Keratinocyte (primary cell): ENCODE data around the gene DNAJB13. TPM values are rescaled to one million over a fixed set of nuclear protein-coding genes. Genes with fewer than 3 reads are reported as not detected.

Source experiments
- DNase-seq: peaks from one replicate; pipeline ENCODE4 v3.0.0-alpha.2; 2011; ENCODE audit warnings: low read depth, missing footprints, low spot score
- FAIRE-seq: peaks from 2 replicates; lab custom pipeline; 2011; peaks lifted over from hg19 to GRCh38; lab: Jason Lieb, UNC
- H2AFZ ChIP-seq: 2 replicates; pipeline ENCODE4 v1.6.0; 2012; ENCODE audit warnings: low read length, control low read depth, inconsistent platforms; ENCODE audit not compliant: control insufficient read depth
- H3K27ac ChIP-seq: 2 replicates; pipeline ENCODE4 v1.5.1; 2011; ENCODE audit warnings: low read length; ENCODE audit not compliant: control insufficient read depth, insufficient read depth
- H3K27me3 ChIP-seq: 3 replicates; pipeline ENCODE4 v1.6.0; 2011; ENCODE audit warnings: low read length; ENCODE audit not compliant: control insufficient read depth, insufficient read depth; ENCODE audit errors: extremely low read depth
- H3K36me3 ChIP-seq, 2 experiments: 2 replicates in 1 of 2; 3 replicates in 1 of 2; pipeline ENCODE4 v1.5.1; 2011; ENCODE audit warnings: low read length in 2 of 2, mild to moderate bottlenecking in 1 of 2; ENCODE audit not compliant: control insufficient read depth in 2 of 2, insufficient read depth in 2 of 2; ENCODE audit errors: extremely low read depth in 1 of 2
- H3K4me1 ChIP-seq: 3 replicates; pipeline ENCODE4 v1.5.1; 2011; ENCODE audit warnings: low read length; ENCODE audit not compliant: control insufficient read depth, insufficient read depth; ENCODE audit errors: extremely low read depth
- H3K4me2 ChIP-seq: 3 replicates; pipeline ENCODE4 v1.6.0; 2011; ENCODE audit warnings: low read depth, low read length; ENCODE audit not compliant: control insufficient read depth, insufficient read depth; ENCODE audit errors: extremely low read depth
- H3K4me3 ChIP-seq, 3 experiments: fragments of 200-600 bp in 1 of 3; sonication (generic) in 1 of 3; 2 replicates in 2 of 3; 3 replicates in 1 of 3; pipeline ENCODE4 v1.5.1; 2011 to 2016; ENCODE audit warnings: low read length in 3 of 3, mild to moderate bottlenecking in 3 of 3, control low read depth in 2 of 3, inconsistent platforms in 1 of 3, low read depth in 1 of 3, mixed read lengths in 1 of 3, mixed run types in 1 of 3, moderate library complexity in 1 of 3; ENCODE audit not compliant: control insufficient read depth in 2 of 3, insufficient read depth in 2 of 3; ENCODE audit errors: extremely low read depth in 1 of 3
- H3K79me2 ChIP-seq: 2 replicates; pipeline ENCODE4 v1.6.0; 2012; ENCODE audit warnings: low read length; ENCODE audit not compliant: control insufficient read depth, insufficient read depth
- H3K9ac ChIP-seq: 3 replicates; pipeline ENCODE4 v1.6.0; 2011; ENCODE audit warnings: low read length; ENCODE audit not compliant: control insufficient read depth, insufficient read depth; ENCODE audit errors: extremely low read depth
- H3K9me1 ChIP-seq: 3 replicates; pipeline ENCODE4 v1.6.0; 2011; ENCODE audit warnings: low read length; ENCODE audit not compliant: control insufficient read depth, insufficient read depth; ENCODE audit errors: extremely low read depth
- H3K9me3 ChIP-seq: 2 replicates; pipeline ENCODE4 v1.5.1; 2012; ENCODE audit warnings: low read depth, low read length; ENCODE audit not compliant: control insufficient read depth
- H4K20me1 ChIP-seq: 3 replicates; pipeline ENCODE4 v1.6.0; 2011; ENCODE audit warnings: low read length; ENCODE audit not compliant: control insufficient read depth, insufficient read depth; ENCODE audit errors: extremely low read depth
- CTCF ChIP-seq, 3 experiments: IDR thresholded peaks in 1 of 3; conservative IDR thresholded peaks in 1 of 3; optimal IDR thresholded peaks in 1 of 3; 2 replicates in 2 of 3; 3 replicates in 1 of 3; pipeline versions ENCODE3 to v1.5.1; 2011; ENCODE audit warnings: low read length in 3 of 3, mild to moderate bottlenecking in 3 of 3, moderate library complexity in 2 of 3, control low read depth in 1 of 3, inconsistent platforms in 1 of 3; ENCODE audit not compliant: insufficient read depth in 2 of 3; ENCODE audit errors: extremely low read depth in 1 of 3
- EZH2 ChIP-seq: IDR thresholded peaks from one replicate; pipeline ENCODE4 v1.6.1; 2012; ENCODE audit warnings: inconsistent platforms, mild to moderate bottlenecking, low read length, moderate library complexity
- dilution Hi-C: fragments of 300-500 bp; cut with MboI; formaldehyde crosslinking; loops from one replicate; pipeline ENCODE4 v1.7.0; 2020; ENCODE audit warnings: low sequenced_read_pairs; ENCODE audit not compliant: extremely low pct_ligation_motif_present
- polyA plus RNA-seq, 5 experiments: library from polyadenylated mRNA; depleted of rRNA in 3 of 5; stranded (reverse) in 3 of 5; stranded (forward) in 1 of 5; unstranded in 1 of 5; fragments of >200 nt; gene quantifications; 1 replicate in 1 of 5; 2 replicates in 3 of 5; 3 replicates in 1 of 5; pipeline versions ENCODE4 v1.2.1 to v1.2.3, GENCODE V29; 2011 to 2012; ENCODE audit warnings: missing spikeins in 2 of 5, low read depth in 1 of 5, low replicate concordance in 1 of 5

Gene DNAJB13
- polyA plus RNA-seq, 1 donor (not counting 4 experiments of a cell fraction or from before 2014, with no cell fraction given), result 0.09 TPM

- H3K79me2 ChIP-seq, result no peaks in the 10 kb centered on the region
- H3K4me1 ChIP-seq, result peaks cover 14% of the 10 kb centered on the region
- H3K27ac ChIP-seq, result no peak overlapping the region
- DNase-seq, result no peak
- no peaks in the 10 kb centered on the region for H4K20me1 ChIP-seq
- H3K4me3 ChIP-seq, result no peak overlapping the region
- H3K36me3 ChIP-seq, result no peaks in the 10 kb centered on the region
- no peaks in the 10 kb centered on the region for H3K27me3 ChIP-seq
- dilution Hi-C loops, result no loop called here
- FAIRE-seq, result no peak
- H3K9me1 ChIP-seq, result no peaks in the 10 kb centered on the region
- no peak overlapping the region for H2AFZ ChIP-seq
- H3K9me3 ChIP-seq, result no peaks in the 10 kb centered on the region
- no peak overlapping the region for H3K9ac ChIP-seq
- no peak overlapping the region for H3K4me2 ChIP-seq
- TF ChIP-seq EZH2 (no peak), CTCF (optimal IDR thresholded peaks at IDR 0.05 in 1 of 3, IDR thresholded peaks at IDR 0.05 in 1 of 3, conservative IDR thresholded peaks at IDR 0.05 in 1 of 3; ENCODE audit: extremely low read depth in 1 of 3, insufficient read depth in 2 of 3, low read length in 3 of 3) (no peak)
Observed at GRCh38 chr11:73976451-73977151, 25.8 kb downstream of the DNAJB13 start.

DNA sequence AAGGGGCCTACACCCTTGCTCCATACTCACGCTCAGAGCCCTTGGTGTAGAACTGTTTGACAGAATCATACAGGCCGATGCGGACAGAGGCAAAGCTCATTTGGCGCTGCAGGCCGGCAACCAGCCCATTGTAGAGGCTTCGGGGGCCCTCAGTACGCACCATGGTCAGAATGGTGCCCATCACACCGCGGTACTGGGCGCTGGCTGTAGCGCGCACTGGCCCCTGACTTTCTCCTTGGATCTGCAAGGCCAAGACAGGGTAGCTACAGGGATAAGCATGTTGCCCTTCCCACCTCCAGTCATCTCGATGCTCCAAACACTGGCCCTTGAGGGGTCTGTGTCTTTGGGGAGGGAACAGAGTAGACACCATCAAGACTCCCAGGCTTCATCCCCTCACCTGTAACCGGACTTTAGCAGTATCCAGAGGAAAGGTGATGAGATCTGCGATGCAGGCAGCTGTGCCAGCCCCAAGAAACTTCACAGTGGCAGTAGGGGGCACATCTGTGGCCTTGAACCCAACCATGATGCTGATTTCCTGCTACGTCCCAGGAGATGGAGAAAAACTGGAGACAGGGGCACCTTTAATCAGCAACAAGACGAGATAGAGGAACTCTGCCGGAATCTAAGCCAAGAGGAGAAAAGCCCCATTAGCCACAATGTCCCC, 27.2 kb downstream of the DNAJB13 start:
- TF ChIP-seq CTCF (optimal IDR thresholded peaks at IDR 0.05 in 1 of 3, IDR thresholded peaks at IDR 0.05 in 1 of 3, conservative IDR thresholded peaks at IDR 0.05 in 1 of 3; ENCODE audit: extremely low read depth in 1 of 3, insufficient read depth in 2 of 3, low read length in 3 of 3) (no peak), EZH2 (no peak)
- no peaks in the 10 kb centered on the region for H3K36me3 ChIP-seq
- no peak overlapping the region for H2AFZ ChIP-seq
- H3K9me3 ChIP-seq, result no peaks in the 10 kb centered on the region
- no peak for FAIRE-seq
- no peak for DNase-seq
- peaks cover 3% of the 10 kb centered on the region for H3K27me3 ChIP-seq
- no peak overlapping the region for H3K4me3 ChIP-seq
- no peak overlapping the region for H3K4me2 ChIP-seq
- H4K20me1 ChIP-seq, result no peaks in the 10 kb centered on the region
- H3K9ac ChIP-seq, result no peak overlapping the region
- H3K4me1 ChIP-seq, result peaks cover 14% of the 10 kb centered on the region
- no peaks in the 10 kb centered on the region for H3K9me1 ChIP-seq
- dilution Hi-C loops, result no loop called here
- H3K79me2 ChIP-seq, result no peaks in the 10 kb centered on the region
- H3K27ac ChIP-seq, result no peak overlapping the region
